ENCODE results near the gene HACD4.

DNA sequence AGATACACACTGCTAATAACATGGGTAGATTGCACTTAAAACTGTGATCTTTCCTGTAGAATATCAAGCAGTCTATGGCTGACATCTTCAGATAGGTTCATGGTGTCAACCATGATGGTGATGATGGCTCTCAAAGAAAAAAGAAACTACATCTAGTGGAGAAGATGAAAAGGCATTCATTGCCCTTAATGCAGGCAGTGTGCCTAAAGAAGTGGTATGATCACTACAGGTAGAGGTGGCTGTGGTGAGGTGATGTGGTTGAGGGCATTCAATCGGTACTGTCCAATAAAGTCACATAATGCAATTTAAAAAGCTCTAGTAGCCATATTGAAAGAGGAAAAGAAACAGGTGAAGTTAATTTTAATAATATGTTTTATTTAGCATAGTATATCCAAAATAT is 49.4 kb upstream of the HACD4 start:
- TF ChIP-seq, protein P1, sequence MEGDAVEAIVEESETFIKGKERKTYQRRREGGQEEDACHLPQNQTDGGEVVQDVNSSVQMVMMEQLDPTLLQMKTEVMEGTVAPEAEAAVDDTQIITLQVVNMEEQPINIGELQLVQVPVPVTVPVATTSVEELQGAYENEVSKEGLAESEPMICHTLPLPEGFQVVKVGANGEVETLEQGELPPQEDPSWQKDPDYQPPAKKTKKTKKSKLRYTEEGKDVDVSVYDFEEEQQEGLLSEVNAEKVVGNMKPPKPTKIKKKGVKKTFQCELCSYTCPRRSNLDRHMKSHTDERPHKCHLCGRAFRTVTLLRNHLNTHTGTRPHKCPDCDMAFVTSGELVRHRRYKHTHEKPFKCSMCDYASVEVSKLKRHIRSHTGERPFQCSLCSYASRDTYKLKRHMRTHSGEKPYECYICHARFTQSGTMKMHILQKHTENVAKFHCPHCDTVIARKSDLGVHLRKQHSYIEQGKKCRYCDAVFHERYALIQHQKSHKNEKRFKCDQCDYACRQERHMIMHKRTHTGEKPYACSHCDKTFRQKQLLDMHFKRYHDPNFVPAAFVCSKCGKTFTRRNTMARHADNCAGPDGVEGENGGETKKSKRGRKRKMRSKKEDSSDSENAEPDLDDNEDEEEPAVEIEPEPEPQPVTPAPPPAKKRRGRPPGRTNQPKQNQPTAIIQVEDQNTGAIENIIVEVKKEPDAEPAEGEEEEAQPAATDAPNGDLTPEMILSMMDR (IDR thresholded peaks at IDR 0.05) = no peak
- no peak for TF ChIP-seq POLR2A (IDR thresholded peaks at IDR 0.05)

Measured in body of pancreas (tissue), 4 donors.